MCF 10A (cell line): ENCODE measurements around the gene PHF21B. TPM values are rescaled to one million over a fixed set of nuclear protein-coding genes. Genes with fewer than 3 reads are reported as not detected.

Source experiments
- BruUV-seq: library from RNA; stranded (reverse); fragments of 400-500 nt; replicated peaks from 2 replicates; lab custom pipeline; 2021; lab: Mats Ljungman, UMichigan
- CTCF ChIA-PET: fragments of 300-600 bp; sonication (Branson Sonifier 250); formaldehyde crosslinking; extraction: SDS; loops from one replicate; lab custom pipeline; 2021; ENCODE audit warnings: antibody characterized with exemption, inconsistent platforms; lab: Yijun Ruan, JAX
- POLR2A ChIA-PET: fragments of 300-600, 350-650 bp; sonication (Branson Sonifier 250); formaldehyde crosslinking; extraction: SDS; loops from one replicate; lab custom pipeline; 2020; ENCODE audit warnings: antibody characterized with exemption, inconsistent platforms; lab: Yijun Ruan, JAX
- DNase-seq: peaks from one replicate; pipeline ENCODE4 v3.0.0-alpha.2; 2018; ENCODE audit not compliant: unreplicated experiment
- H3K27ac Mint-ChIP-seq: one replicate; pipeline ENCODE4 v1.8.0; 2022; ENCODE audit warnings: mild to moderate bottlenecking, low read depth, mixed read lengths; ENCODE audit not compliant: unreplicated experiment
- H3K27me3 Mint-ChIP-seq: one replicate; pipeline ENCODE4 v1.8.0; 2022; ENCODE audit warnings: mixed read lengths; ENCODE audit not compliant: insufficient read depth, unreplicated experiment
- H3K36me3 Mint-ChIP-seq: one replicate; pipeline ENCODE4 v1.8.0; 2022; ENCODE audit warnings: mild to moderate bottlenecking, moderate library complexity, mixed read lengths; ENCODE audit not compliant: insufficient read depth, unreplicated experiment
- H3K4me1 Mint-ChIP-seq: one replicate; pipeline ENCODE4 v1.8.0; 2022; ENCODE audit warnings: mixed read lengths; ENCODE audit not compliant: insufficient read depth, unreplicated experiment
- H3K4me3 Mint-ChIP-seq: one replicate; pipeline ENCODE4 v1.8.0; 2022; ENCODE audit warnings: mild to moderate bottlenecking, moderate library complexity, mixed read lengths; ENCODE audit not compliant: unreplicated experiment
- H3K9me3 Mint-ChIP-seq: one replicate; pipeline ENCODE4 v1.8.0; 2022; ENCODE audit warnings: mixed read lengths; ENCODE audit not compliant: unreplicated experiment
- intact Hi-C: fragments of 100-400 bp; cut with micrococcal nuclease; formaldehyde crosslinking; loops from 2 replicates; pipeline ENCODE4 v1.14.1; 2022
- total RNA-seq: library from RNA; stranded (reverse); gene quantifications from 2 replicates; pipeline ENCODE4 v1.2.3, GENCODE V29; 2022
- TF ChIP-seq, protein P1 (sequence below): fragments of 200-600 bp; IDR thresholded peaks from one replicate; pipeline ENCODE4 v1.8.0; 2022; ENCODE audit warnings: antibody characterized with exemption, mild to moderate bottlenecking; ENCODE audit not compliant: unreplicated experiment

PHF21B gene
- total RNA-seq, 1 experiment from 2014 or later: 0.75 TPM

DNA sequence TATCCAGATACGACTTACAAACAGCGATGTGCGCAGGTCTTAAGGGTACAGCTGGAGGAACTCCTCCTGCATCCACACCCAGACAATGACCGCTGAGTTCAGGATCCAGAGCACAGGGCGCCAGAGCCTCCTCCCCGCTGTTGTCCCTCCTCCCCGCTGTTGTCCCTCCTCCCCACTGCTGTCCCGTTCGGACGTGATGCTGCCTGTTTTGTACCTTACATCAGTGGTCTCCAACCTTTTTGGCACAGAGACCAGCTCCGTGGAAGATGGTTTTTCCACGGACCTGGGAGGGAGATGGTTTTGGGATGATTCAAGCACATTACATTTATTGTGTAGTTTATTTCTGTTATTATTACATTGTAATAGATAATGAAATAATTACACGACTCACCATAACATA, 62.0 kb downstream of the PHF21B start:
- H3K36me3 Mint-ChIP-seq: no peaks in the 10 kb centered on the region
- H3K4me1 Mint-ChIP-seq: no peaks in the 10 kb centered on the region
- DNase-seq: no peak
- H3K4me3 Mint-ChIP-seq: no peak overlapping the region
- POLR2A ChIA-PET: no interaction called here
- no peaks in the 10 kb centered on the region for H3K9me3 Mint-ChIP-seq
- TF ChIP-seq, protein P1, sequence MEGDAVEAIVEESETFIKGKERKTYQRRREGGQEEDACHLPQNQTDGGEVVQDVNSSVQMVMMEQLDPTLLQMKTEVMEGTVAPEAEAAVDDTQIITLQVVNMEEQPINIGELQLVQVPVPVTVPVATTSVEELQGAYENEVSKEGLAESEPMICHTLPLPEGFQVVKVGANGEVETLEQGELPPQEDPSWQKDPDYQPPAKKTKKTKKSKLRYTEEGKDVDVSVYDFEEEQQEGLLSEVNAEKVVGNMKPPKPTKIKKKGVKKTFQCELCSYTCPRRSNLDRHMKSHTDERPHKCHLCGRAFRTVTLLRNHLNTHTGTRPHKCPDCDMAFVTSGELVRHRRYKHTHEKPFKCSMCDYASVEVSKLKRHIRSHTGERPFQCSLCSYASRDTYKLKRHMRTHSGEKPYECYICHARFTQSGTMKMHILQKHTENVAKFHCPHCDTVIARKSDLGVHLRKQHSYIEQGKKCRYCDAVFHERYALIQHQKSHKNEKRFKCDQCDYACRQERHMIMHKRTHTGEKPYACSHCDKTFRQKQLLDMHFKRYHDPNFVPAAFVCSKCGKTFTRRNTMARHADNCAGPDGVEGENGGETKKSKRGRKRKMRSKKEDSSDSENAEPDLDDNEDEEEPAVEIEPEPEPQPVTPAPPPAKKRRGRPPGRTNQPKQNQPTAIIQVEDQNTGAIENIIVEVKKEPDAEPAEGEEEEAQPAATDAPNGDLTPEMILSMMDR: no peak
- intact Hi-C loops: no loop called here
- no peak overlapping the region for H3K27ac Mint-ChIP-seq
- H3K27me3 Mint-ChIP-seq: peaks cover 16% of the 10 kb centered on the region
- CTCF ChIA-PET: interaction anchor here (0.5 kb wide), 1 partner anchor 120 kb away, joined by 3 read pairs; no protein-coding TSS in a partner anchor
- BruUV-seq: no TSS peak

DNA sequence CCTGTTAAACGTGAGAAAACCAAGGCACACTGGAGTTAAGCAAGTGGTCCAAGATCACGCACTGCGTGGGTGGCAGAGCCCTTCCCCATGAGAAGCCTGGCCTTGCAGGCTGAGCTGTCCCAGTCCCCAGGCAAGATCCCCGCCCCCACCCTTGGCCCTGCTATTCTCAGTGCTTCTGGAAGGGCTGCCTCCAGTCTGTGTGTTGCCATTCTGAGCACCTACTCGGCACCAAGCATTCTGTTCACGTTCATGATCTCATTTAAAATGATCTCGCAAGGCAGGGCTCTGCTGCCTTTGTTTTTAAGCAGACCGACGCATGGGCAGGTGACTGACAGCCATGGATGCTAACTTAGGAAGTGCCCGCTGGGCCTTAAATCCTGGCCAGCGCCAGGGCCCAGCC, 62.8 kb downstream of the PHF21B start:
- no peak overlapping the region for H3K4me3 Mint-ChIP-seq
- ChIA-PET POLR2A (no interaction called here), CTCF (no interaction called here)
- H3K27ac Mint-ChIP-seq: no peak overlapping the region
- intact Hi-C loops: no loop called here
- H3K9me3 Mint-ChIP-seq: no peaks in the 10 kb centered on the region
- no TSS peak for BruUV-seq
- H3K27me3 Mint-ChIP-seq: peaks cover 16% of the 10 kb centered on the region
- no peak for DNase-seq
- TF ChIP-seq, protein P1: no peak
- H3K4me1 Mint-ChIP-seq: no peaks in the 10 kb centered on the region
- no peaks in the 10 kb centered on the region for H3K36me3 Mint-ChIP-seq

DNA sequence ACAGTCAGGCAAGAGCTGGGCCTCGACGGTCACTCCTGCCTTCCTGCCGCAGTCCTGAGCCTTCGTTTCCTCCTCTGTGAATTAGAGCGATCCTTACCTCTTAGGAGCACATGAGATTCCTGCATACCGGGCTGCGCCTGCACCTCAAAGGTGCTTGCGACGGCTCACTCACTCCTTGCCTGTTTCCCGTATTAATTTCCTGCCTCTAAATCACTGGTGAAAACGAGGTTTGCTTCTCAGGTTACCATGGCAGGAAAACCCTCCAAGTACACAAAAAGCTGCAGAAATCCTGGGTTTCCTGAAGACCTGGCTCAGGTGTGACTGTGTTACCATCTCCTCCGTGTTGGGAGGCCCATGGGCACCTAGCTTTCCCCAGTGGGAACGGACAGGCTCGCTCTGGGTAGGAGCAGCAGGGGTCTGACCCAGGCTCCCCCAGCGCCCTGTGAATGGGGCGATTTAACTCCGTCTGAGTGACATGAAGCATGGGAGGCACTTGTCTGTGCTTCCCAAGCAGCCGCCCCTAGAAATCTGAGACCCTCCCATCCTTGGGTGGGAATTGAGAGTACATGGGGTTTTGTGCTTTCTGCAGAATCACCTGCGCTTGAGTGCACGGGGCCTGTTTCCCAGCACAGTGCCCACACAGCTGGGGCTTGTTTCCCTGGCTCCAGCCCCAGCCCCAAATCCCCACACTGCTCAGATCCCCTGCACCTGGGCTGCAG, 64.8 kb downstream of the PHF21B start:
- CTCF ChIA-PET: interaction anchor here (0.6 to 2.0 kb wide), 3 partner anchors 29 to 124 kb away, joined by 3 to 9 read pairs (median 3); no protein-coding TSS in a partner anchor
- DNase-seq: no peak
- BruUV-seq: no TSS peak

DNA sequence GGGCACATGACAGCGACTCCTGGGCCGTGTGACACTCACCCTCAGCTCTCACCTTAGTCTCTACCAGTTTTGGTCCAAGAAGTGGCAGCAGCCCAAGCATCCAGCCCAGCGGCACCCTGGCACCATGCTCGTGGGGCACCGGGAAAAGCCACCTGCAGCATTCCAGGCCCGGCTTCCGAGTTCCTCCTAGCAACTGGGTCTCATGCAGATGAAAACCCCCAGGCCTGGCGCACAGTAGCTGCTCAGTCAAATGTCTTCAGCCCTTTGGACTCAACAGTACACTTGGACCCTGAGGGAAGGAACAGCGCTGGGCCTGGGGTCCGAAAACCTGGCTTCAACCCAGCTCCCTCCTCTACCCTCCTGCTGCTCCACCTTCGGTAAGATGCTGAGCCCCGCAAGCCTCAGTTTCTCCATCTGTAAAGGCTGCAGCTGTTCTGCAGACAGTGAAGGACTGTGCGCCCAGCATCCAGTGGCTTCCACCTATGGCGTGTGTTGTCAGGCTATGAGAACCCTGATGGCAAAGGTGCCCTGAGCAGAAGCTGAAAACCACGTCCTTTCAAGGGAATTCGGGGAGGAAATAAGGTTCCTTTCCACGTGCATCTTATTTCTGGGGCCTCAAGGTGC, 66.0 kb downstream of the PHF21B start:
- no peak for DNase-seq
- peaks cover 10% of the 10 kb centered on the region for H3K4me1 Mint-ChIP-seq
- BruUV-seq: no TSS peak
- CTCF ChIA-PET: interaction anchor here (2.0 kb wide), 1 partner anchor 31 kb away, joined by 9 read pairs; no protein-coding TSS in a partner anchor
- H3K27ac Mint-ChIP-seq: no peak overlapping the region
- peaks cover 5% of the 10 kb centered on the region for H3K36me3 Mint-ChIP-seq
- POLR2A ChIA-PET: interaction anchor here (0.7 kb wide), 1 partner anchor 245 kb away, joined by 3 read pairs; no protein-coding TSS in a partner anchor
- H3K27me3 Mint-ChIP-seq: peaks cover 27% of the 10 kb centered on the region
- H3K9me3 Mint-ChIP-seq: no peaks in the 10 kb centered on the region
- no peak overlapping the region for H3K4me3 Mint-ChIP-seq
- TF ChIP-seq, protein P1: no peak
- intact Hi-C loops: no loop called here

More for the DNA sequence above, 64.8 kb downstream of the PHF21B start:
- Mint-ChIP-seq H3K4me3 (no peak overlapping the region), H3K4me1 (peaks cover 3% of the 10 kb centered on the region), H3K27me3 (peaks cover 19% of the 10 kb centered on the region), H3K9me3 (no peaks in the 10 kb centered on the region), H3K36me3 (peaks cover 5% of the 10 kb centered on the region), H3K27ac (no peak overlapping the region)
- intact Hi-C loops: no loop called here
- POLR2A ChIA-PET: no interaction called here
- TF ChIP-seq, protein P1: no peak
